Measurements from ENCODE around the gene ZC3H10.
"Not testable (repeated sequence)": the region's sequence is repeated elsewhere in the genome, so short reads cannot be mapped to it uniquely, and the experiment has no call there.

DNA sequence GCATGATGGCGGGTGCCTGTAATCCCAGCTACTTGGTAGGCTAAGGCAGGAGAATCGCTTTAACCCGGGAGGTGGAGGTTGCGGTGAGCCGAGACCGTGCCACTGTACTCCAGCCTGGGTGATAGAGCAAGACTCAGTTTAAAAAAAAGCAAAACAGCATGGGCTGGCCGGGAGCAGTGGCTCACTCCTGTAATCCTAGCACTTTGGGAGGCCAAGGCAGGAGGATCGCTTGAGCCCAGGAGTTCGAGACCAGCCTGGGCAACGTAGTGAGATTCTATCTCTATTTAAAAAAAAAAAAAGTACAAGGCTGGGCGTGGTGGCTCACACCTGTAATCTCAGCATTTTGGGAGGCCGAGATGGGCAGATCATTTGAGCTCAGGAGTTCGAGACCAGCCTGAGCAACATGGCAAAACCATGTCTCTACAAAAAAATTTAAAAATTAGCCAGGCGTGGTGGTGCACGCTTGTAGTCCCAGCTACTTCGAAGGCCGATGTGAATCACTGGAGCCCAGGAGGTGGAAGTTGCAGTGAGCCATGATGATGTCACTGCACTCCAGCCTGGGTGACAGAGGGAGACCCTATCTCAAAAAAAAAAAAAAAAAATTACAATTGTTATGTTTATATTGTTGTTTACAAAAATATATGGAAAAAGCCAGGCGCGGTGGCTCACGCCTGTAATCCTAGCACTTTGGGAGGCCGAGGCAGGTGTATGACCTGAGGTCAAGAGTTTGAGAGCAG is 38.6 kb downstream of the ZC3H10 start:
- TF ChIP-seq, protein P1, sequence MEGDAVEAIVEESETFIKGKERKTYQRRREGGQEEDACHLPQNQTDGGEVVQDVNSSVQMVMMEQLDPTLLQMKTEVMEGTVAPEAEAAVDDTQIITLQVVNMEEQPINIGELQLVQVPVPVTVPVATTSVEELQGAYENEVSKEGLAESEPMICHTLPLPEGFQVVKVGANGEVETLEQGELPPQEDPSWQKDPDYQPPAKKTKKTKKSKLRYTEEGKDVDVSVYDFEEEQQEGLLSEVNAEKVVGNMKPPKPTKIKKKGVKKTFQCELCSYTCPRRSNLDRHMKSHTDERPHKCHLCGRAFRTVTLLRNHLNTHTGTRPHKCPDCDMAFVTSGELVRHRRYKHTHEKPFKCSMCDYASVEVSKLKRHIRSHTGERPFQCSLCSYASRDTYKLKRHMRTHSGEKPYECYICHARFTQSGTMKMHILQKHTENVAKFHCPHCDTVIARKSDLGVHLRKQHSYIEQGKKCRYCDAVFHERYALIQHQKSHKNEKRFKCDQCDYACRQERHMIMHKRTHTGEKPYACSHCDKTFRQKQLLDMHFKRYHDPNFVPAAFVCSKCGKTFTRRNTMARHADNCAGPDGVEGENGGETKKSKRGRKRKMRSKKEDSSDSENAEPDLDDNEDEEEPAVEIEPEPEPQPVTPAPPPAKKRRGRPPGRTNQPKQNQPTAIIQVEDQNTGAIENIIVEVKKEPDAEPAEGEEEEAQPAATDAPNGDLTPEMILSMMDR (IDR thresholded peaks at IDR 0.05), result not testable (repeated sequence)
- not testable (repeated sequence) for TF ChIP-seq POLR2A (IDR thresholded peaks at IDR 0.05)

Measured in suprapubic skin (tissue), 3 donors.